SW 1271 (cell line): ENCODE results near the gene ZNF341.
A peak's percentile ranks its signal among the peaks of the same experiment; 100 is the strongest.
"Not testable (repeated sequence)": the region's sequence is repeated elsewhere in the genome, so short reads cannot be mapped to it uniquely, and the experiment has no call there.

Source experiments
- DNase-seq, 2 experiments: peaks; one replicate each; lab custom pipeline; 2025; lab: John Stamatoyannopoulos, UW

ZNF341 gene

DNA sequence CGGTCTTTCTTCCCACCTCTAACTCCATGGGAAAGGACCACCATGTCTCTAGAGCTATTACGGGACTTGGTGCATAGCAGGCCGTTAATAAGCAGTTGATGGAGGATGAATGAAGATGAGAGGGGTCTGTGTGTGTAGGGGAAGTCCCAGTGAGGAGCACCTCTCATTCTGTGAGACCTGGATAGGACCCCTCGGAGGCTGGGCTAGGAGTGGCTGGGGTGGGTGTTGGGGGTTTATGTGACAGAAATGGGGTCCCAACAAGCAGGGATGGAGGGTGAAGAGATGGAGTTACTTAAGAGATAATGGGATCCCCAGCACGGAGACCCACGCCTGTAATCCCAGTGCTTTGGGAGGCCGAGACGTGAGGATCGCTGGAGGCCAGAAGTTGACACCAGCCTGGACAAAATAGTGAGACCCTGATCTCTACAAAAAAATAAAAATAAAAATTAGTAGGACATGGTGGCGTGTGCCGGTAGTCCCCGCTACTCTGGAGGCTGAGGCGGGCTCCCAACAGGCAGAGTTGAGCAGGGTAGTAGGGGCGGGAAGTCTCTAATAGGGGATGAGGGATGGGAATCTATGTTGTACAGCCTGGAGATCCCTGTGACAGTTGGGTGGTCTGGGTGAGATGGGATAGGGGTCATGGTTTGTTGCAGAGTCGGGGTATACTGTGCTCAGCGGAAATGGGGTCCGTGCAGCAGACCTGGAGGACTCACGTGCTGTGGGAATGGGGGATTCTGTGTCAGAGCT, 677 bp upstream of the ZNF341 start:
- DNase-seq: no peak

DNA sequence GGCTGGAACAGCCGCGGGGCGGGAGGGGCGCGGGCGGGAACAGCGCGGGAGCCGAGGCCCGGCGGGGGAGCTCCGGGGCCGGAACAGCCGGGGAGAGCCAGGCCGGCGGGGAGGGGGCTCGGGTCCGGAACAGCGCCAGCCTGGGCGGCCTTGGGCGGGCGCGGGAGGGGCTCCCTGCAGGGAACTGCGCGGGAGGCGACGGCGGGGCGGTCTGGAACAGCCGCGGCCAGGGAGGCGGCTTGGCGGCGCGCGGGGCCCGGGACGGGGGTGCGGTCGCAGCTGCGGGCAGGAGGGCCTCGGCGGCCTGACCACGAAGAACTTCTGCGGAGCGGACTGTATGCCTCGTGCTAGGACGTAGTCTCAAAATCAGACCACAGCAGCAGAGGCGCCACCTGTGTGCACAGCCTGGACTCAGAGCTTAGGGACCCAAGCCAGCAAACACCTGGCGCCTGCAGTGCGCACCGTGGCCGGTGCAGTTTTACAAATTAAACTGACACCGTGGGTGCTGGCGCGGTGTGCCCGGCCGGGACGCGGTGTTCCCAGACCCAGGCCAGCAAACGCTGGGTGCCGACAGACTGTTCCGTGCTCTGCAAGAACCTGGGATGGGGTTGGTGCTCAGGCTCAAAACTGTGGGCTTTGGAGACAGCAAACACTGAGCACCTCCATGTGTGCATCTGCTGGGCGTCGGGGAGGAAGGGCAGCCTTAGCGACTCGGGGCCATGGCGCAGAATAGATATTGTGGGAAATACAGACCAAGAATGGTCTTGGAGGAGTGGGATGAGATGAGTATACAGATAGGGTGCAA, 572 bp downstream of the ZNF341 start:
- peak; percentile 97 to 99 for DNase-seq

GRCh38 chr20:33733654-33734576, 2.1 kb downstream of the ZNF341 start:
- peak; percentile 54 to 92 for DNase-seq

GRCh38 chr20:33736962-33737361, 5.2 kb downstream of the ZNF341 start:
- no peak for DNase-seq

- DNase-seq: no peak
Observed at GRCh38 chr20:33739493-33739892, 7.7 kb downstream of the ZNF341 start.

GRCh38 chr20:33740189-33740588, 8.4 kb downstream of the ZNF341 start:
- DNase-seq: no peak

DNA sequence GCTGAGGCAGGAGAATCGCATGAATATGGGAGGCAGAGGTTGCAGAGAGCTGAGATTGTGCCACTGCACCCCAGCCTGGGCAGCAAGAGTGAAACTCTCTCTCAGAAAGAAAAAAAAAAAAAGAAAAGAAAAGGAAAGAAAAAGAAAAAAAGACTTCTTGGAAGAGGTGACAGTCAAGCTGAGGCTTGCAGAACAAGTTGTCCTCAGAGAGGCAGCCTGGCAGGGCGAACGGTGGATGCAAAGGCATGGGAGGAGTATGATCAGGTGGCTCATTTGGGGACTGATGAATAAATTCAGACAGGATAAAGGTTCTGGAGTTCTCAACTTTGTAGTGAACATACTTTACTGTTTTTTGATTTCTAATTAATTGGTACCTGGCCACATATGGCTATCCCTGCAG, 12.4 kb downstream of the ZNF341 start:
- DNase-seq: no peak

- DNase-seq: no peak
Observed at GRCh38 chr20:33744773-33745385, 13.1 kb downstream of the ZNF341 start.

GRCh38 chr20:33746325-33746998, 14.7 kb downstream of the ZNF341 start:
- DNase-seq: no peak

DNA sequence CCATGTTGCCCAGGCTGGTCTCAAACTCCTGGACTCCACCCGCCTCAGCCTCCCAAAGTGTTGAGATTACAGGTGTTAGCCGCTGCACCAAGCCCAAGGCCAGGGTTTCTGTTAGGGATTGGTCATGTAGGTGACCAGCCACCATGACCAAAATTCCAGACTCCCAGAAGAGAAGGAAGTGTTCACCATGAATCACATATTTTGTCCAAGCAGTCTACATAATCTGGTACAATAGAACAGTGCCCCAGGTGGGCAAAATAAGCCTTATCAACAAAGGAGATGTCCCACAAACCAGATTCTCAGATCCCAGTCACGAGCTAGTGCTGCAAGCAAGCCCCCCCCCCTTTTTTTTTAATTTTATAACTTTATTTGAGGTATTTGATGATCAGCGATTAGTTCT, 20.0 kb downstream of the ZNF341 start:
- DNase-seq: no peak

GRCh38 chr20:33753143-33753542, 21.3 kb downstream of the ZNF341 start:
- no peak for DNase-seq

GRCh38 chr20:33753763-33754162, 22.0 kb downstream of the ZNF341 start:
- DNase-seq: no peak

GRCh38 chr20:33755936-33756490, 24.2 kb downstream of the ZNF341 start:
- DNase-seq: not testable (repeated sequence)

GRCh38 chr20:33757046-33757445, 25.2 kb downstream of the ZNF341 start:
- DNase-seq: no peak

DNA sequence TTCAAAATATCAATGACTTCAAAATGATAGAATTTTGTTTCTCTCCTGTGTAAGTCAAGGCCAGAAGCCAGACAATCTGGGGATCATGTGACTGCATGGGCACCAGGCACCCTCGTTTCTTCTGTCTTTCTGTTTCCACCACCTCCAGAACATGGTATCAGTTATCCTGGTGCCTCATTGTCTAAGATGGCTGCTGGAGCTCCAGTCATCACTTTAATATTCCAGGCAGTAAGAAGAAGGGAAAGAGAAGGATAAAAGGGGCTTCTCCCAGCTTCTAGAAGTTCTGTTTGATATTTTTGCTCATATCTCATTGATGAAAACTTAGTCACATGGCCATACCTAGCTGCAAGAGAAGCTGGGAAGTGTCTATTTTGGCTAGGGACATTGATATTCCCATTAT, 25.7 kb downstream of the ZNF341 start:
- DNase-seq: no peak

DNA sequence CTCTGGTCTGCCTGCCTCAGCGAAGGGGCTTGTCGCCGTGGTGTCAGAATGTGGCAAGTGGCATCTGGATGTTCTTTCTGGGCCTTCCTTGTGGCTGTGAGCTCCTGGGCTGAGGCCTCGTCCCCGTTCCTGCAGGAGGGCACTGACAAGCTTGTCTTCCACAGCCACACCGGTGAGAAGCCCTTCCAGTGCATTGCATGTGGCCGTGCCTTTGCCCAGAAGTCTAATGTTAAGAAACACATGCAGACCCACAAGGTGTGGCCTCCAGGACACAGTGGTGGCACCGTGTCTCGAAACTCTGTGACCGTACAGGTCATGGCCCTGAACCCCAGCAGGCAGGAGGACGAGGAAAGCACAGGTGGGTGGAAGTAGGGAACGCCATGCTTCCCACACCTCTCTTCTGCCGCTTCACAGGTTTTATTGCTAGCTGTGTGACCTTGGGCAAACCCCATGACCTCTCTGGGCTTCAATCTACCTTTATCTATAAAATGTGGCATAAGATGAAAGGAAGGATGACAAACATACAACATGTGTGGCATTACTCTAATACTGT, 30.0 kb downstream of the ZNF341 start:
- no peak for DNase-seq

GRCh38 chr20:33765099-33765498, 33.3 kb downstream of the ZNF341 start:
- DNase-seq: no peak

DNA sequence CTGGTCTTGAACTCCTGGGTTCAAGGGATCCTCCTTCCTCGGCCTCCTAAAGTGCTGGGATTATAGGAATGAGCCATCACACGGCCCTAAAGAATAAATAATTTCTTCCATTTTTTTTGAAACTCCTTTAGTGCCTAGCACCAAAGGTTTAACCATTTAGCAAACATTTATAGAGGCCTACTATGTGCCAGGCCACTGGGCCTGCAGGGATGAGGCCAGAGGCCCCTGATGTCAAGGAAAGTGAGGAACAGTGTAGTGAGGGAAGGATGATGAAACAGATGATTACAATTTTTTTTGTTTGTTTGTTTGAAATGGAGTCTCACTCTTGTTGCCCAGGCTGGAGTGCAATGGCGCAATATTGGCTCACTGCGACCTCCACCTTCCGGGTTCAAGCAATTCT, 33.8 kb downstream of the ZNF341 start:
- DNase-seq: no peak

DNA sequence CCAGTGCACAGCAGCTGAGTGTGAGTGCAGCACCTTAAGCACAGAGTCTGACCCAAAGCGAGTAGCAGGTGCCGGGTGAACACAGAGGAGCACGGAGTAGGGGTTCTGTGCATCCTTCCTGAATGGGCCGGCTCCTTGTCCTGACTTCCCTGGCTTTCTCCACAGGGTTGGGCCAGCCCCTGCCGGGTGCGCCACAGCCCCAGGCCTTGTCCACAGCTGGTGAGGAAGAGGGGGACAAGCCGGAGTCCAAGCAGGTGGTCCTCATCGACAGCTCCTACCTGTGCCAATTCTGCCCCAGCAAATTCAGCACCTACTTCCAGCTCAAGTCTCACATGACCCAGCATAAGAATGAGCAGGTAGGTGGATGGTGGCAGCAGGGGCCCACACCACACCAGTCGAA, 34.9 kb downstream of the ZNF341 start:
- DNase-seq: no peak

- no peak for DNase-seq
Observed at GRCh38 chr20:33767777-33768138, 36.0 kb downstream of the ZNF341 start.

- DNase-seq: no peak
Observed at GRCh38 chr20:33769043-33769442, 37.2 kb downstream of the ZNF341 start.
